Hindlimb muscle (tissue), 1 donor: ENCODE results near the gene NT5C3A. TPM values are rescaled to one million over a fixed set of nuclear protein-coding genes. Genes with fewer than 3 reads are reported as not detected.
A peak's percentile ranks its signal among the peaks of the same experiment; 100 is the strongest.
"Not testable (repeated sequence)": the region's sequence is repeated elsewhere in the genome, so short reads cannot be mapped to it uniquely, and the experiment has no call there.

Experiments
- DNase-seq: peaks from one replicate; pipeline ENCODE4 v3.0.0-alpha.2; 2013
- polyA plus RNA-seq: library from polyadenylated mRNA; unstranded; fragments of 120-200 nt; gene quantifications from one replicate; pipeline ENCODE4 v1.2.1, GENCODE V29; 2013; ENCODE audit not compliant: insufficient read length

Gene NT5C3A
- polyA plus RNA-seq, 1 donor = 29.0 TPM

- no peak for DNase-seq
Observed at GRCh38 chr7:33040803-33041516, 21.6 kb downstream of the NT5C3A start.

DNA sequence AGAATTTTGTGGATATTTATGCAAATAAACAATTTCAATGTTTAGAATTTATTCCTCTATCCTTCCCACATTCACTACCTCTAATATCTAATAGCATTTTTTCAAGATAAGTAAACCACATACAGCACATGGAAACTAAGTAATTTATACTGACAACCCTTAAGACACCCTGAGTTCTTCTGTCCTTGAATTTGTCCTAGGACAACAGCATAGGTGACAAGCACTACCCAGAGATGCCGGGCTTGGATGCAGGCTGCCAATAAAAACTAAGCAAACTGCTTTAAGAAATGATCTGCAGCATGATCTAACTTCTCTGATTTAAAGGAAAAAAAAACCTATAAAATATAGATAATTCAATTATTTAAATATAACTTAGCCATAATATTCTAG is 22.7 kb downstream of the NT5C3A start:
- DNase-seq = no peak

DNA sequence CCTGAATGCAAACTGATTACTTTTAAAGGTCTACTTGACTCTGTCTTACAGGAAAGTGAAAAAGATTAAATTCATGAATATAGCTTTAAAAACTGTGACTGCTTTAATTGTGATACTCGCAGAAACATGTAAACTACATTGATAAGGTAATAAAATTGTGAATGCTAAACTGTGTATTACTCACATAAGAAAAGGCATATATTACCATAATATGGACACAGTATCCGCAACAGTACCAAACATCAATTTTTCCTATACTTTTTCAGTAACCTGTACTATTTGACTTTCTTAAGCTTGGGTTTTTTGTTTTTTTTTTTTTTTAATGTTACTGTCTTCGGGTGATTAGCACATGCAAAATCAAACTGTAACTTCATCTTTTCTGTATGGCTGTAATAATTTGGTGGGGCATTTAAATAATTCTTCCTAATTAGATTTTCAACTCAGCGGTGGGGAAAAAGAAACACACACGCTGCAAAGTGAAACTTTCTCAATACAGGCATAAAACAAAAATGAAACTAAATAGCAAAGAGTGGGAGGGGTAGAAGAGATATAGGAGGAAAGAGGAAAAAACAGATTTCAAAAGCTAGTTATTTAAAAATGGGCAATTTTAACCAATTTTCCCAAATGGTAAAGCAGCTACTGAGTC is 23.2 kb downstream of the NT5C3A start:
- peak; percentile 19 for DNase-seq

DNA sequence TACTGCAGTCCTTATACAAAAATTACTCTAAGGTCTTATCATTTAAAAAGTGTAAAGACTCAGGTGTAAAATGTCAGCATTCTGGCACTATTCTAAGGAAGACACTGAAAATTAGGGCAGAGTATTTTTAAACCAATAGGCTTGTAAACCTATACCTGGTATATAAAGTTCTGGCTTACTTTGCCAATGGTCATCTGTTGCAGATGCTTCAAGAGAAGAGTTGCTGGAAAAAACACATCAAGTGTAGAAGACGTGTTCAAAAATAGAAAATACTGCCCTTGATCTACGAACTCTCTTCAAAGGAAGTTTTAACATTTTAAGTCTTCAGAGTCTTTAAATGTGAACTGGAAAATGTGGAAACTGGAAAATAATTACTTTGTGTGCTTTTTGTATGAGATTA is 23.9 kb downstream of the NT5C3A start:
- DNase-seq = no peak

GRCh38 chr7:33035776-33036175 is 26.8 kb downstream of the NT5C3A start:
- no peak for DNase-seq

- DNase-seq = no peak
Observed at GRCh38 chr7:33024189-33024757, 38.3 kb downstream of the NT5C3A start.

DNA sequence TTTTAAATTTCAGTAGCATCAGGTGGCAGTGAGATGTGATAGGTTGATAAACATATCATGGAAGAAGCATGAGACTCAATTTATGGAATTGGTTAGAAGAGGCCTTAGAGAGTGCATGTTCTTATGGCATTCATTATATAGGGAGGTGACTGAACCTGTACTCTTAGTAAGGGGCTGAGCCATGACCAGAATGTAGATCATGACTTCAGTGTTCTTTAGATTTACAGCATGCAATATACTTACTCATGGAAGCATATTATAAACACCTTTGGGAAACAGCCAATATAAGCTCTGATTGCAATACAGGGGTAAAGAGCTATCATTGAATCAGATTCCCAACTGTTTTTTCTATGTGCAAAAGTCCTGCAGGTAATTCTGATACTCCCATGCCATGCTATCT is 50.2 kb downstream of the NT5C3A start:
- no peak for DNase-seq

DNA sequence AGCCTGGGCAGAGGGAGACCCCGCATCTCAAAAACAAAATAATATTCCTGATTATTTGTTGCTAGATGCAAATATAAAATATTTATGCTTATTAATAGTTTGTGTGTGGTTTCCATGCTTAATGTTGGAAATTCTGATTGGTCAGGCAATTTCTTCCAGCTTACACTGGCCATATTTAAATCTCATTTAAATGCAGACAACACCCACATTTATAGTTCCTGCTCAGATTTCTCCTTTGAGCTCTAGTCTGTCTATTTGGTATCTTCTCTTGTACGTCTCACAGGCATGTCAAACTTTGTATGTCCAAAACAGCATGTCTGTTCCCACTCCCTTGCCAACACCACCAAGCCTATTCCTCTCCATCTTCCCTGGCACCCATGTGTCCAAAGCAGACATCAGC is 52.8 kb downstream of the NT5C3A start:
- no peak for DNase-seq

GRCh38 chr7:33005690-33006089 is 56.9 kb downstream of the NT5C3A start:
- not testable (repeated sequence) for DNase-seq

GRCh38 chr7:33005193-33005592 is 57.4 kb downstream of the NT5C3A start:
- DNase-seq = not testable (repeated sequence)

DNA sequence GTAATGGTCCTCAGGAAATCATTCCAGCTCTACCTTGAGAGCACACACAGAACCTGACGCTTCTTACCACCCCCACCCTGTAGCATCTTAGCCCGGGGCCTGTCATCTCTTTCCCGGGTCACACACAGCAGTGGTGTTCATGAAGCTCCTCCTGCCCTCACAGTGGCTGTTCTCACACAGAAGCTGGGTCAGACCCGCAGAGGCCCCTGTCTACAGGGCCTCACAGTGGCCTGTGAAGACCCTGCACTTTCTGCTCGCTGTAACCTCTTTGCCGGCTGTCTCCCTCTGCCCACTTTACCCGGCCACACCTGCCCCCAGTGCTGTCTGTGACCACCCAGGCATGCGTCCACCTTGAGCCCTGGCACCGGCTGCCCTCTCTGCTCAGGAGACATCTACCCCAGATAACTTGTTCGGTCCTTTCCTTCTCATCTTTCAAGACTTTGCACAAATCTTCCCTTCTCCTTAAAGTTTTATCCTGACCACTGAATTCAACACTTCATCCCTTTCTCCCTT is 58.4 kb downstream of the NT5C3A start:
- DNase-seq = not testable (repeated sequence)

- DNase-seq = not testable (repeated sequence)
Observed at GRCh38 chr7:33003111-33003510, 59.5 kb downstream of the NT5C3A start.

DNA sequence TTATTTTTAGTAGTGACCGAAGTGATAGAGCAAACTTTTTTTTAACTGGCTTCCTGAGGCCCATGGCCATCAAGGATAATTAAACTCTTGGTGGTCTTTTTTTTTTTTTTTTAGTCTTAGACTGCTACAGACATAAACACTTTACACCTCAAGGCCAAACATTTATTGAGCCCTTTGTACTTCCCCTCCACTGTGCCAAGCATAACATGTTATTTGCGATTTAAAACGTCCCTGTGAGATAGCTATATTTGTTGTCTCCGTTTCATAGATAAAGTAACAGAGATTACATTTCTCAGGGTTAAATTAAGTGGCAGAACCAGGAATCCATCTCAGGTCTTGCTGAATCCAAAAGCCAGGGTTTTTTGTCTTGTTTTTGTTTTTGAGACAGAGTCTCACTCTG is 63.2 kb downstream of the NT5C3A start:
- DNase-seq = not testable (repeated sequence)

DNA sequence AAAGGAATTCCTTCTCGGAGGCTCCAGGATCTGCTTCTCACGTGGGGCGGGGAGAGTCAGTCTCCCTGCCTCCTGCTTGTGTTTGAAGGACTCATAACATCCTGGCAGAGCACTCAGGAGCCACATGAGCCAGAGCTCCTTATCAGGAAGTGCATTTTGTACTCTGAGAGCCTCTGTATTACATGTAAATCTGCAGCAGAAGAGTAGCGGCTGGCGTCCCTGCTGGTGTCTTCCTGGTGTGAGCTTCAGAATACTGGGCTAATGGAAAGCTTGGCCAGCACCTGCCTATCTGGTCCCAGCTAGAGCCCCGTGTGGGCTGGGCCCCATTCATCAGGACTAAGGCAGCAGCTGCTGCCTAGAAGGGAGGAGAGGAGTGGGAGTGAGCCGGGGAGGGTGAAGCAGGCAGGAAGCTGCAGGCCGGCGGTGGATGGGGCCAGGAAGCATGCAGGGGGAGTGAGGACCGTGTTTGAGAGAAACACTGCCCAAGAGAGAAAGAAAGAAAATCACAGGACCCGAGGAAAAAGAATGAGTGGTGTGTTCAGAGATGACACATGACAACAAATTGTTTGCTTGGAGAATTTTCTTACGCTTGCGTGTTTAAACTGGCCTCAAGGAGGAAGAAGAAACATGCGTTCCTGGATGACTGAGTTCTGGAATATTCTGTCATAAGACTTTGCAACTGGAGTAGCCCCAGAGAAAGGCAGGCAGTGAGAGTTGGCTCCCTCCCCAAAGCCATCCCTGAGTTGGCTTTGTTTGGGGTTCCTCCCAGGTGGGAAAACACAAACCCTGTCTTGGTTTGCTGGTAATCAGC is 64.0 kb downstream of the NT5C3A start:
- peak; percentile 38 for DNase-seq

- DNase-seq = not testable (repeated sequence)
Observed at GRCh38 chr7:32997956-32998355, 64.6 kb downstream of the NT5C3A start.

- not testable (repeated sequence) for DNase-seq
Observed at GRCh38 chr7:32992750-32993149, 69.8 kb downstream of the NT5C3A start.

DNA sequence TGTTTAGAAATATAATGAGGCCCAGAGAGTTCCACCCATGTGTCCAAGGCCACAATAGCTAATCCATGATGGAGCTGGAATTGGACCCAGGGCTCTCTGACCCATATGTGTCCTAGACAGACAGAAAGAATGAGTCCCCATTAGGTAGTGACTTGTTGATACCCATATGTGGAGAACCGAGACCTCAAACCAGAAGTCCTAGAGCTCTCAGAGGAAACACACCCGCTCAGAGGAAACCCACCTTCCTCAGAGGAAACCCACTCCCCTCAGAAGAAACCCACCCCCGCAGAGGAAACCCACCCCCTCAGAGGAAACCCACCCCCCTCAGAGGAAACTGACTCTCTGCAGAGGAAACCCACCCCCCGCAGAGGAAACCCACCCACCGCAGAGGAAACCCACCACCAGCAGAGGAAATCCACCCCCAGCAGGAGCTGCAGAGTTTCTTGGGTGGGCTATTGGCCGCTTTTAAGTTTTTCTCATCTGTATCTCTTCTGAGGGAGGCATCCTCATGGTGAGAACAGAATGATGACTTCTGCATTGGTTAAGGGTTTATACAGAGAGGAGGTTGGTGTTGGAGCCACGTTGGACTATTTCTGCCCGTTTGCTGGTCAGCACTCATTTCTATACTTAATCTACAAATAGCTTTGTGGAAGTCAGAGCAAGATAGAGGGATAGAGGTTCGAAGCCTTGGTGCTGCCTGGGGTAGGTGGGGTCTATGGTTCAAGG is 70.4 kb downstream of the NT5C3A start:
- DNase-seq = not testable (repeated sequence)

DNA sequence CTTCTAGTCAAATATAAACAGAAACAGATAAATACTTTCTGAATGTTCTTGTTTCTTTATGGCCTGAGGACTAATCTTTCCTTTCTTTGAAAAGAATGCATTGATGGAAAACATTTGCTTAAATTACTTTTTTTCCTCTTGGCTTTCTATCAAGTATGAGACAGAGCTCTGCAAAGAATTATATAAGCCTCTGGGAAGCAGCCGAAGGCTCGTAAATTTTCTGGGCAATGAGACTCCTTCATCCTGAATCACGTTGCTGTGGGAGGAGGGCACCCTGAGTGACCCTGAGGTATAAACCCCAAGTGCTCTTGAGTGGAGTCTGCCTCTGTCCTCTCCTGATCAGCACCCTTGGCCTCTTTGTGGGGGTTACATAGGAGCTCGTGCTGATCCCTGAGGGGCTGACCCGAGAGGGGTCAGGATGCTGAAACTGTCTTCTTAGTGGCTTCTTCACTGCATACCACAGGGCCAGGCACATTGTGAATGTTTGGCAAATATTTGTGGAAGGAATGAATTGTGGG is 71.4 kb downstream of the NT5C3A start:
- DNase-seq = peak; percentile 41

DNA sequence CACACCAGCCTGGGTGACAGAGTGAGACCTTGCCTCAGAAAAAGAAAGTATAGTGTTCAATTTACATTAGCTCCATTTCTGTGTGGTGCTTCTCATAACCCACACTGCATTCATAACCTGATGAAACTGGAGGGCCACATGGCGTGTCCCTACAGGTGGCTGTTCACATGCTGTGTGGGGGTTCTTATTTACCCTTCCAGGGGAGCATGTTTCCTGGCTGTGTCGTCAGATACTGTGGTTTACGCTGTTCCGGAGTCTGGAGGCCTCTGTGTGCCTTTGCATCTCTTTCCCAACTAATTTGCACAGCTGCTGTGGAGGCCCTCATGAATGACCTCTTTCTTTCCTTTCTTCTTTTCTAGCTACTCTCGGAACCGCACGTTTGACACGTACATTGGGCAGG is 74.4 kb downstream of the NT5C3A start:
- DNase-seq = not testable (repeated sequence)

DNA sequence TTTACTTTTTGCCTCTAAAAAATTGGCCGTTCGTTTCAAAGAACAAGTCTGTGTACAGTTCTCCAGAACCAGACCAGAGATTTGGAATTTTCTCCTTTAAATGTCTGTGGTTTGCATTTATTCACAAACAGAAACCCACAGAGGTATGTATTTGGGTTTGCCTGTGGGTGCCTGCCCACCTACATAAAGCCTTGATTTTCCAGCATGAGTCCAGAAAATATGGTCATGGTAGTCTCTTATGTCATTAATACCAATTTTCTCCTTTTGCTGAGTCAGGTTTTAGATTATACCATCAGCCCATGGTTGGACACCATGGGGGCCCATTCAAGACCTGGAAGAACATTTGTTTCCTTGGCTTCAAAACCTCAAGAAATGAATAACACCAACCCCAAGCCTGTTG is 82.7 kb downstream of the NT5C3A start:
- not testable (repeated sequence) for DNase-seq

GRCh38 chr7:32979246-32979645 is 83.3 kb downstream of the NT5C3A start:
- DNase-seq = not testable (repeated sequence)

DNA sequence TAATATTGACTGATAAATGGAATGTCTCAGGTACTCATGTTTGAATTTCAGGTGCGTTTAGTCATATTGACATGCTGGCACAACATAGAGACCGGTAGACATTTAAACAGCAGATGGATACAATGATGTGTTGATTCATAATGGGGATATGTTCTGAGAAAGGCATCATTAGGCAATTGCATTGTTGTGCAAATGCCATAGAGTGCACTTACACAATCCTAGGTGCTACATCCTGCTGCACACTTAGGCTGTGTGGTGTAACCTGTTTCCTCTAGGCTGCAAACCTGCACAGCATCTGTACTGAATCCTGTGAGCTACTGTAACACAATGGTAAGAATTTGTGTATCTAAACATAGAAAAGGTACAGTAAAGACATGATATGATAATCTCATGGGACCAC is 85.4 kb downstream of the NT5C3A start:
- not testable (repeated sequence) for DNase-seq
